GM19035 (cell line): Measurements from ENCODE around the gene TUBGCP5.
"Not testable (repeated sequence)": the region's sequence is repeated elsewhere in the genome, so short reads cannot be mapped to it uniquely, and the experiment has no call there.

Experiments used
- ATAC-seq: cut with Tn5 transposase; IDR thresholded peaks from one replicate; pipeline ENCODE4 v1.9.1; 2021; ENCODE audit not compliant: unreplicated experiment

TUBGCP5 gene

DNA sequence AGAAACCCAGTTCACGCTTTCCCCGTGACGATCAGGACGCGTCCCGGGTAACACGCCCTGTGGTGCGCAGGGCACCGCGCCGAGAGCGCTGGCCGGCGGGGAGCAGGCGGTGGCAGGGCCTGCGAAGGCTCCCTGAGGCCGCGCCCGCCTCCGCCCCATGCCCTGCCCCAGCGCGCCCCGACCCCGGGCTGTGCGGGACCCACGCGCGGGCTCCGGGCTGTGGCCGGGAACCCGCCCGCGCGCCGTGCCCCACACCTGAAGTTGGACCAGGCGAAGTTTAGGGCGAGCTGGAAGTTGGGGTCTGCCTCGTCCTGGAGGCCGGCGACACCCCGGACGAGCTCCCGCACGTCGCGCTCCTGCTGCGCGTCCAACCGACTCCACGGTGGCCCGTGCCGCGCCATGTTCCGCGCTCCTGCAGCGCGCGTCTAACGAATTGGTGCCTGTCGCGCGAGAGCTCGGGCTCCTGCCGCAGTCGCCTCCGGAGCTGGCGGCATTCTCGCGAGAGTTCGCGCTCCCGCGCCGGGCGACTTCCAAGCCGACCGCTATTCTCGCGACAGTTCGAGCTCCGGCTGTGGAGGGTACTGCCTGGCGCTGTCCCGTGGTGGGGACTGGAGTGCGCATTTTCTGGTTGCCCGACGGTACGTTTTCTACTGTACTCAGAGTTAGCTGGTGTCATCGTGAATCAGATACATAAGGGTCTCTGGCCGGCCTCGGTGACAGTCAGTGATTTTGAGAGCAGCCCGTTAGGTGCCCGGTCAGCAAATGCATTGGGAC is at the start of gene TUBGCP5:
TSS of gene TUBGCP5 (minus strand) at position 427 of the 774 bp plus-strand sequence. CDS start at position 401, 26 bp downstream.
- ATAC-seq: peak; percentile 96

GRCh38 chr15:23083115-23083514 is 43.7 kb upstream of the TUBGCP5 start:
- no peak for ATAC-seq

GRCh38 chr15:23081996-23082737 is 42.8 kb upstream of the TUBGCP5 start:
- not testable (repeated sequence) for ATAC-seq

GRCh38 chr15:23081271-23081670 is 41.9 kb upstream of the TUBGCP5 start:
- no peak for ATAC-seq

GRCh38 chr15:23079766-23080165 is 40.4 kb upstream of the TUBGCP5 start:
- ATAC-seq: no peak

DNA sequence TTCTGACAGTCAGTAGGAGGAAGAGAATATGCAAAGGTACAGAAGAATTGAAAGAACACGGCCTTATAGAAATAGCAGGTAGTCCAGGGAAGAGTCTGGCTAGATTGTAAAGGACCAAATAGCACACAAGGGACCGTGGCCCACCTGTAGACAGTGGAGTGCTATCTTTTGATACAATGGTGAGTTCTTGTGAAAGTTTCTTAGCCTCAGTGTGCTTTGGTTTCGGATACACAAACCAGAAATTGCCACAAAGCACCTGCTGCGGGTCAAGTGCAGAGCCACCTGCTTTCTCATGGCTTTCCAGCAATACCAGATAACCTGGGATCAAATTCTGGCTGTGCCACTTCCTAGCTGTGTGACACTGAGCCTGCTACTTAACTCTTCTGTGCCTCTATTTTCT is 36.6 kb upstream of the TUBGCP5 start:
- ATAC-seq: no peak

- ATAC-seq: no peak
Observed at GRCh38 chr15:23074684-23075083, 35.3 kb upstream of the TUBGCP5 start.

DNA sequence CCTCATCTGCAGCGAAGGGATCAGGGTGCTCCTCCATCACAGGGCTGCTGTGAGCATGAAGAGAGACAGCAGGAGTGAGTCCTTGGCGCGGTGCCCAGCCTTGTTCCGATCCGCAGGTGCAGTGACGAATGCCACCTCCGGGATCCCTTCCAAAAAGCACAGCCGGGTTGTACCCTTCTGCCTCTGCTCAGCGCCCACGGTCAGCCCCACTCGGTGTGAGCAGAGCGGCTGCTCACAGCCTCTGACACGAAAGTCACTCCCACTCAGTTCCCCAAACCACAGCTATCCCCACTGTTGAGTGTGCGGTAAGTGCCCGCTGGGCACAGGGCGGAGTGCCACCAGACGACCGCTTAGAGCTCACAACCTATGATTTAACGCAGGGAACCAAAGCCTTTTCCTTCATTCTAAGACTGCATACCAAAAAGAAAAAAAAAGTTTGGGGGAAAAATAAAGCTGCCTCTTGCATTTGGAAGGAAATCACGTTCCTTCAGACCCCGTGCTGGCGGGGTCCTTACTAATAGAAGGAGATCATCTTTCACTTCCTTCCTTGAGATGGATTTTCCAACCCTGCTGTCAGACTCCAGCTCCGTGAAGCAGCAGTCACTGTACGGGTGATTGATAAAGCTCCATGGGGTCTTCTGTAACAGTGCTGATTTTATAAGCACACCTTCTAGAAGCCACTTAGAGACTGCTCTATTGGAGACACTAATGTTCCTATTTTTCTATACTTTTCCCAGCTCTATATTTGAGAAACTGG is 34.7 kb upstream of the TUBGCP5 start:
- no peak for ATAC-seq

GRCh38 chr15:23072633-23073032 is 33.3 kb upstream of the TUBGCP5 start:
- no peak for ATAC-seq

GRCh38 chr15:23069496-23070166 is 30.3 kb upstream of the TUBGCP5 start:
- no peak for ATAC-seq

GRCh38 chr15:23067416-23067815 is 28.0 kb upstream of the TUBGCP5 start:
- ATAC-seq: no peak

GRCh38 chr15:23065836-23066235 is 26.5 kb upstream of the TUBGCP5 start:
- no peak for ATAC-seq

DNA sequence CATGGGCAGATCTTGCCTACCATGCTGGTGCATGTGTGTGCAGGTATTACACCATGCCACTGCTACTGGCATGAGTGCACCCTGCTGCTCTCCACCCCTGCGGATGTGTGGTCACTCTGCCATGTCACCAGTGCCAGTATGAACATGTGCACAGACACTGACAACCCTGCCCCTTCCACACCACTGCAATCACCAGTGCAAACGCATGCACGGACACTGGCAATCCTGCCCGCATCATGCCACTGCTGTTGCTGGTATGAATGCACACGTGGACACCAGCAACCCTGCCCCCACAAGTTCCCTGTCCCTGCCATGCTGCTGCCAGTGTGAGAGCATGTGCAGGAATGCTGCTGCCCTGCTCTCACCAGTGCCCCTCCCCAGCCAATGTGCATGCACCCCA is 24.8 kb upstream of the TUBGCP5 start:
- ATAC-seq: no peak

- ATAC-seq: no peak
Observed at GRCh38 chr15:23057707-23058106, 18.3 kb upstream of the TUBGCP5 start.

GRCh38 chr15:23055316-23055715 is 15.9 kb upstream of the TUBGCP5 start:
- ATAC-seq: no peak

- ATAC-seq: no peak
Observed at GRCh38 chr15:23052522-23052921, 13.2 kb upstream of the TUBGCP5 start.

- no peak for ATAC-seq
Observed at GRCh38 chr15:23050708-23051107, 11.3 kb upstream of the TUBGCP5 start.

GRCh38 chr15:23049984-23050628 is 10.7 kb upstream of the TUBGCP5 start:
- ATAC-seq: no peak

GRCh38 chr15:23048572-23049282 is 9.4 kb upstream of the TUBGCP5 start:
- not testable (repeated sequence) for ATAC-seq

DNA sequence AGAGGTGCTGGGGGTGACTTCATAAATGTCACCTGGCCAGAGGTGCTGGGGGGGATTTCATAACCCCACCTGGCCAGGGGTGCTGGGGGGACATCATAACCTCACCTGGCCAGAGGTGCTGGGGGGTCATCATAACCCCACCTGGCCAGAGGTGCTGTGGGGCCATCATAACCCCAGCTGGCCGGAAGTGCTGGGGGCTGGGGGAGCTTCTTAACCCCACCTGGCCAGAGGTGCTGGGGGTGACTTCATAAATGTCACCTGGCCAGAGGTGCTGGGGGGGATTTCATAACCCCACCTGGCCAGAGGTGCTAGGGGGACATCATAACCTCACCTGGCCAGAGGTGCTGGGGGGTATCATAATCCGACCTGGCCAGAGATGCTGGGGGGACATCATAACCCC is 4.6 kb upstream of the TUBGCP5 start:
- not testable (repeated sequence) for ATAC-seq
